IPS-18a (cell line): ENCODE results near the gene DBX1.

ENCODE experiments used
- H3K27ac ChIP-seq: one replicate; pipeline ENCODE4 v1.5.1; 2013; ENCODE audit warnings: low read length
- H3K27me3 ChIP-seq: one replicate; pipeline ENCODE4 v1.6.1; 2013; ENCODE audit warnings: mild to moderate bottlenecking, low read length; ENCODE audit not compliant: control insufficient read depth, insufficient read depth
- H3K36me3 ChIP-seq: one replicate; pipeline ENCODE4 v1.6.1; 2013; ENCODE audit warnings: low read depth, low read length; ENCODE audit not compliant: control insufficient read depth
- H3K4me1 ChIP-seq: one replicate; pipeline ENCODE4 v1.6.1; 2013; ENCODE audit warnings: low read depth, low read length; ENCODE audit not compliant: control insufficient read depth
- H3K4me3 ChIP-seq: one replicate; pipeline ENCODE4 v1.5.1; 2013; ENCODE audit warnings: low read length
- H3K9ac ChIP-seq: one replicate; pipeline ENCODE4 v1.6.1; 2013; ENCODE audit warnings: mild to moderate bottlenecking, low read length, moderate library complexity
- H3K9me3 ChIP-seq: one replicate; pipeline ENCODE4 v1.6.1; 2013; ENCODE audit warnings: low read depth, low read length; ENCODE audit not compliant: control insufficient read depth

Gene DBX1

GRCh38 chr11:20158597-20159257, 1.5 kb downstream of the DBX1 start:
- Histone ChIP-seq H3K4me3 (peak overlapping the region; percentile 4), H3K9ac (no peak overlapping the region), H3K36me3 (no peaks in the 10 kb centered on the region), H3K27me3 (peaks cover 100% of the 10 kb centered on the region), H3K4me1 (peaks cover 59% of the 10 kb centered on the region), H3K27ac (no peak overlapping the region), H3K9me3 (no peaks in the 10 kb centered on the region)

GRCh38 chr11:20157728-20158127, 2.5 kb downstream of the DBX1 start:
- H3K4me3 ChIP-seq = peak overlapping the region; percentile 62
- H3K9ac ChIP-seq = no peak overlapping the region
- H3K4me1 ChIP-seq = peaks cover 61% of the 10 kb centered on the region
- H3K36me3 ChIP-seq = no peaks in the 10 kb centered on the region
- H3K9me3 ChIP-seq = no peaks in the 10 kb centered on the region
- no peak overlapping the region for H3K27ac ChIP-seq
- H3K27me3 ChIP-seq = peaks cover 96% of the 10 kb centered on the region

- peaks cover 90% of the 10 kb centered on the region for H3K27me3 ChIP-seq
- H3K9me3 ChIP-seq = no peaks in the 10 kb centered on the region
- no peak overlapping the region for H3K27ac ChIP-seq
- H3K36me3 ChIP-seq = no peaks in the 10 kb centered on the region
- no peak overlapping the region for H3K9ac ChIP-seq
- peak overlapping the region; percentile 62 for H3K4me3 ChIP-seq
- peaks cover 56% of the 10 kb centered on the region for H3K4me1 ChIP-seq
Measured at GRCh38 chr11:20156876-20157613, 3.2 kb downstream of the DBX1 start.

GRCh38 chr11:20156280-20156875, 3.9 kb downstream of the DBX1 start:
- Histone ChIP-seq H3K4me3 (peak overlapping the region; percentile 62), H3K9me3 (no peaks in the 10 kb centered on the region), H3K27me3 (peaks cover 83% of the 10 kb centered on the region), H3K27ac (no peak overlapping the region), H3K36me3 (no peaks in the 10 kb centered on the region), H3K9ac (no peak overlapping the region), H3K4me1 (peaks cover 50% of the 10 kb centered on the region)

GRCh38 chr11:20155683-20156279, 4.5 kb downstream of the DBX1 start:
- no peaks in the 10 kb centered on the region for H3K36me3 ChIP-seq
- H3K4me1 ChIP-seq = peaks cover 44% of the 10 kb centered on the region
- no peaks in the 10 kb centered on the region for H3K9me3 ChIP-seq
- no peak overlapping the region for H3K27ac ChIP-seq
- H3K4me3 ChIP-seq = peak overlapping the region; percentile 62
- H3K27me3 ChIP-seq = peaks cover 77% of the 10 kb centered on the region
- no peak overlapping the region for H3K9ac ChIP-seq

- H3K36me3 ChIP-seq = no peaks in the 10 kb centered on the region
Measured at GRCh38 chr11:20154381-20154780, 5.9 kb downstream of the DBX1 start.

GRCh38 chr11:20138707-20139106, 21.6 kb downstream of the DBX1 start:
- Histone ChIP-seq H3K27ac (no peak overlapping the region), H3K4me1 (no peaks in the 10 kb centered on the region), H3K4me3 (no peak overlapping the region), H3K27me3 (no peaks in the 10 kb centered on the region), H3K9ac (no peak overlapping the region), H3K36me3 (no peaks in the 10 kb centered on the region), H3K9me3 (no peaks in the 10 kb centered on the region)

More at GRCh38 chr11:20154381-20154780, 5.9 kb downstream of the DBX1 start:
- peaks cover 63% of the 10 kb centered on the region for H3K27me3 ChIP-seq
- no peak overlapping the region for H3K9ac ChIP-seq
- H3K4me3 ChIP-seq = no peak overlapping the region
- peaks cover 35% of the 10 kb centered on the region for H3K4me1 ChIP-seq
- H3K27ac ChIP-seq = no peak overlapping the region
- no peaks in the 10 kb centered on the region for H3K9me3 ChIP-seq

DNA sequence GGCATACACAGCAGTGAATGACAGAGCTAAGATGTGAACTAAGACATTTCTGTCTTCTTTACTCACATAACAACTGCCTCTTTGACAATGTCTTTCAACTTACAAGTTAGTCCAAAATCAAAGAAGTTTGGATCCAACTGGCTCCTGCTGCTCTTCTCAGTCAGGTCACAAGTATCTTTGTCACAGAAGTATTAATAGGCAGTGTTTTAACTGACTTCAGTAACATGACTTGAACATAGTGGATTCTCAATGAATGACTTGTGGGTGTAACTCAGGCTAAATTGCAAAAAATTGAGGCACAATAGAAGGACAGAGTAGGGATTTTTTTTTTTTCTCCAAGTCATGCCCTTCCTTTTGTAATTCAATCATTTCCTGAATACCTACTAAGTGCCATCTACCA, 22.6 kb downstream of the DBX1 start:
- Histone ChIP-seq H3K4me3 (no peak overlapping the region), H3K36me3 (no peaks in the 10 kb centered on the region), H3K9ac (no peak overlapping the region), H3K27me3 (peaks cover 4% of the 10 kb centered on the region), H3K9me3 (no peaks in the 10 kb centered on the region), H3K4me1 (no peaks in the 10 kb centered on the region), H3K27ac (no peak overlapping the region)

GRCh38 chr11:20134991-20135736, 25.1 kb downstream of the DBX1 start:
- H3K27ac ChIP-seq = no peak overlapping the region
- no peak overlapping the region for H3K4me3 ChIP-seq
- no peaks in the 10 kb centered on the region for H3K36me3 ChIP-seq
- H3K9me3 ChIP-seq = no peaks in the 10 kb centered on the region
- H3K9ac ChIP-seq = no peak overlapping the region
- H3K4me1 ChIP-seq = no peaks in the 10 kb centered on the region
- H3K27me3 ChIP-seq = peaks cover 16% of the 10 kb centered on the region

DNA sequence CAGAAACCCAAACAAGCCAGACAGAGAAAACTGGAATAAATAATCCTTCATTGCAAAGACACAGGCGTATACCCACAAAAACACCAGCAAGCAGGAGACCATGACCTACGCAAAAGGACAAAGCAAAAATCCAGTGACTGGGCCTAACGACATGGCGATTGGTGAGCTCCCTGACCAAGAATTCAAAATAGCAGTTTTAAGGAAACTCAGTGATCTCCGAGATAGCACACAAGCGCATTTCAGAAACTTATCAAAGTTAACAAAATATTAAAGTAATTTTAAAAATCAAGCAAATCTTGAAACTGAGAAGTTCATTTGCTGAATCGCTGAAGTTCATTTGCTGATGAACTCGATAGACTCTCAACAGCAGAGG, 27.6 kb downstream of the DBX1 start:
- Histone ChIP-seq H3K27me3 (peaks cover 16% of the 10 kb centered on the region), H3K9ac (no peak overlapping the region), H3K9me3 (no peaks in the 10 kb centered on the region), H3K4me1 (no peaks in the 10 kb centered on the region), H3K27ac (no peak overlapping the region), H3K4me3 (peak overlapping the region; percentile 39), H3K36me3 (no peaks in the 10 kb centered on the region)
